AG10803 (cell line): ENCODE results near the gene MOV10.

Experiments used
- DNase-seq: peaks from one replicate; pipeline ENCODE4 v3.0.0; 2010; ENCODE audit warnings: low read depth
- H3K4me3 ChIP-seq: 2 replicates; pipeline ENCODE4 v1.5.1; 2011; ENCODE audit warnings: mild to moderate bottlenecking, low read length, control low read depth
- TF ChIP-seq, protein P1 (sequence below): conservative IDR thresholded peaks from 2 replicates; pipeline ENCODE4 v1.5.1; 2011; ENCODE audit warnings: mild to moderate bottlenecking, low read length, control low read depth, inconsistent platforms

MOV10 gene, protein sequence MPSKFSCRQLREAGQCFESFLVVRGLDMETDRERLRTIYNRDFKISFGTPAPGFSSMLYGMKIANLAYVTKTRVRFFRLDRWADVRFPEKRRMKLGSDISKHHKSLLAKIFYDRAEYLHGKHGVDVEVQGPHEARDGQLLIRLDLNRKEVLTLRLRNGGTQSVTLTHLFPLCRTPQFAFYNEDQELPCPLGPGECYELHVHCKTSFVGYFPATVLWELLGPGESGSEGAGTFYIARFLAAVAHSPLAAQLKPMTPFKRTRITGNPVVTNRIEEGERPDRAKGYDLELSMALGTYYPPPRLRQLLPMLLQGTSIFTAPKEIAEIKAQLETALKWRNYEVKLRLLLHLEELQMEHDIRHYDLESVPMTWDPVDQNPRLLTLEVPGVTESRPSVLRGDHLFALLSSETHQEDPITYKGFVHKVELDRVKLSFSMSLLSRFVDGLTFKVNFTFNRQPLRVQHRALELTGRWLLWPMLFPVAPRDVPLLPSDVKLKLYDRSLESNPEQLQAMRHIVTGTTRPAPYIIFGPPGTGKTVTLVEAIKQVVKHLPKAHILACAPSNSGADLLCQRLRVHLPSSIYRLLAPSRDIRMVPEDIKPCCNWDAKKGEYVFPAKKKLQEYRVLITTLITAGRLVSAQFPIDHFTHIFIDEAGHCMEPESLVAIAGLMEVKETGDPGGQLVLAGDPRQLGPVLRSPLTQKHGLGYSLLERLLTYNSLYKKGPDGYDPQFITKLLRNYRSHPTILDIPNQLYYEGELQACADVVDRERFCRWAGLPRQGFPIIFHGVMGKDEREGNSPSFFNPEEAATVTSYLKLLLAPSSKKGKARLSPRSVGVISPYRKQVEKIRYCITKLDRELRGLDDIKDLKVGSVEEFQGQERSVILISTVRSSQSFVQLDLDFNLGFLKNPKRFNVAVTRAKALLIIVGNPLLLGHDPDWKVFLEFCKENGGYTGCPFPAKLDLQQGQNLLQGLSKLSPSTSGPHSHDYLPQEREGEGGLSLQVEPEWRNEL

DNA sequence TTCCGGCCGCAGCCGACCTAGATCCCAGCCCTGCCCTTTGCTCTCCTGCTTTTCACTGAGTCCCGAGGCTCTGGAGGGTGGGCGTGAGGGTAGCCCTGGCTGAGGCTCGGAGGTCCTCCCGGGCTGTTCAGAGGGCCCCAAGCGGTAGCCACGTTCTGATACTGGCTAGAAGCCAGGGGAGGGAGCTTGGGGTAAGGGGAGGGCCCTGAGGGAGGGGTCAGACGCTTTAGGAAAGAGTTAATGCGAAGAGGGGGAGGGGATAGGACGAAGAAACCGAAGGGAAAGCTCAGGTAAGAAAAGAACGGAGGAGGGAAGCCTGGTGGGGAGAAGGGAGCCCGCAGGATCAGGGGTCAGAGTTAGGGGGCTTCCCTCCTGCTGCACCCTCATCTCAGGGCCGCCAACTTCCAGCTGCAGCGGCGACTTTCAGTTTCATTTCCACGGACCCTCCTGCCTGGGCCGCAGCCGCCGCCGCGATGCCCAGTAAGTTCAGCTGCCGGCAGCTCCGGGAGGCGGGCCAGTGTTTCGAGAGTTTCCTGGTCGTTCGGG is at the start of gene MOV10:
Gene MOV10 (plus strand): TSS at position 220 of the 546 bp plus-strand sequence. CDS start 254 bp downstream, at position 474.
- peak within 1 kb of the TSS; percentile 94 for H3K4me3 ChIP-seq
- peak; percentile 65 for DNase-seq
- TF ChIP-seq, protein P1, sequence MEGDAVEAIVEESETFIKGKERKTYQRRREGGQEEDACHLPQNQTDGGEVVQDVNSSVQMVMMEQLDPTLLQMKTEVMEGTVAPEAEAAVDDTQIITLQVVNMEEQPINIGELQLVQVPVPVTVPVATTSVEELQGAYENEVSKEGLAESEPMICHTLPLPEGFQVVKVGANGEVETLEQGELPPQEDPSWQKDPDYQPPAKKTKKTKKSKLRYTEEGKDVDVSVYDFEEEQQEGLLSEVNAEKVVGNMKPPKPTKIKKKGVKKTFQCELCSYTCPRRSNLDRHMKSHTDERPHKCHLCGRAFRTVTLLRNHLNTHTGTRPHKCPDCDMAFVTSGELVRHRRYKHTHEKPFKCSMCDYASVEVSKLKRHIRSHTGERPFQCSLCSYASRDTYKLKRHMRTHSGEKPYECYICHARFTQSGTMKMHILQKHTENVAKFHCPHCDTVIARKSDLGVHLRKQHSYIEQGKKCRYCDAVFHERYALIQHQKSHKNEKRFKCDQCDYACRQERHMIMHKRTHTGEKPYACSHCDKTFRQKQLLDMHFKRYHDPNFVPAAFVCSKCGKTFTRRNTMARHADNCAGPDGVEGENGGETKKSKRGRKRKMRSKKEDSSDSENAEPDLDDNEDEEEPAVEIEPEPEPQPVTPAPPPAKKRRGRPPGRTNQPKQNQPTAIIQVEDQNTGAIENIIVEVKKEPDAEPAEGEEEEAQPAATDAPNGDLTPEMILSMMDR: no peak

DNA sequence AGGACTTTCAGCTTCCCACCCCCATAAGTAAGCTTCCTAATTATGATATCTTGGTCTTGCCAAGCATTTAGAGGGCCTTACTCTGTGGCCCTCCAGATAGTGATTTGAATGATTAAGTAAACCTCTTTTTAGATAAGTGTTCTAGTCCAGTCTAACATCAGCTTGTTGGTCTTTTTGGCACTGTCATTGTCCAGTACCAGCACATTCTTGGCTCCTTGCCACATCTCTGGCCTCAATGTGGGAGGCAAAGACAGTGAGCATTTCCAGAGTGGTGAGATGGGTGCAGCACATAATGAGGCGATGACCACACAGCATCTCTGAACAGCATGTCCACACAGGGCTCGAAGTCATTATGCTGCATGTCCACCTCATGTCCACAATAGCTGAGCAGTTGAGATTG is 48.8 kb upstream of the MOV10 start:
- TF ChIP-seq, protein P1: no peak
- DNase-seq: peak; percentile 34
- H3K4me3 ChIP-seq: no peak overlapping the region

DNA sequence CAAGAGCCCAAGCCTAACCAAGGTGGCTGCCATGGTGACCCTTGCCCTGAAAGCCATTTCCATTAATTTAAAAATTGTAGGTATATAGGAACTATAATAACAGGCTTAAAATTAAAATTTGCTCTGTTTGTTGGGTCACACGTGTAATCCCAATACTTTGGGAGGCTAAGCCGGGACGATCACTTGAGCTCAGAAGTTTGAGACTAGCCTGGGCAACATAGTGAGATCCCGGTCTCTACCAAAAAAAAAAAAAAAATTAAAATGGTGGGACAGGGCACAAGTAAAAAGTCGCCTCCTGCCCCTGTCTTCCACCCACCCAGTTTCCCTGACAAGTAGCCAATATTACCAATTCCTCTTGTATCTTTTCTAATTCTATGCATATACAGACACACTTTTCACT is 48.3 kb upstream of the MOV10 start:
- H3K4me3 ChIP-seq: no peak overlapping the region
- DNase-seq: no peak
- TF ChIP-seq, protein P1: no peak

DNA sequence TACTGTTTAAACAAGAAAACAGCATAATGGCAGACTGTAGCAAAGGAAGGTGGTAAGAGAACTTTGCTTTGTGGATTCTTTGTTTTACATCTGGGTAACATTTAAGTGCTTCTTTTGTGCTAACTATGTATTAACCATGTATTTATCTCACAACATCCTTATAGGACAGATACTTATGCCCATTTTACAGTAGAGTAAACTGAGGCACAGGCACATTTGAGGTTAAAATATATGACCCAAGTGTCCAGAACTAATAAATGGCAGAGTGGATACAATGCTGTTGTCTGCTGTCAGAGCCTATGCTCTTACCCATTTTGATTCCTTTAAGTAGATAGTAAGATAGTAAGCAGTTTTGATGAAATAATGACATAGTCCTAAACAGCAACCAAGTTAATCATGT is 47.6 kb upstream of the MOV10 start:
- H3K4me3 ChIP-seq: no peak overlapping the region
- TF ChIP-seq, protein P1: no peak
- DNase-seq: no peak

DNA sequence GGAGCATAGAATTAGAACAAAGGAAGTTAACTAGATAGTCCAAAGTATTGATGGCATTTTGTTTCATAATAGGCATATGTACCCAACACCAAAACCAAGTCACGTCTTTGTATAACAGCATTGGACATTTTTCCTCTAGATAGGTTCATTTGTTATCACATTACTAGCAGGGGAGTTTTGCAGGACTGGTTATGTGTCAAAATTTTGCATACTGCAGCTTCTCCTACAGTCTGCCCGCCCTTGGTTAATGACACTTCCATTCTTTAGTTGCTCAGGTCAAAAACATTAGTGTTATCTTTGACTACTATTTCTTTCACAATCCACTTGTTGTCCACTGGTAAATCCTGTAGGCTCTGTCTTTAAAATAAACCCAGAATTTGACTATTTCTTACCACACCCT is 45.9 kb upstream of the MOV10 start:
- no peak overlapping the region for H3K4me3 ChIP-seq
- no peak for DNase-seq
- TF ChIP-seq, protein P1: no peak

DNA sequence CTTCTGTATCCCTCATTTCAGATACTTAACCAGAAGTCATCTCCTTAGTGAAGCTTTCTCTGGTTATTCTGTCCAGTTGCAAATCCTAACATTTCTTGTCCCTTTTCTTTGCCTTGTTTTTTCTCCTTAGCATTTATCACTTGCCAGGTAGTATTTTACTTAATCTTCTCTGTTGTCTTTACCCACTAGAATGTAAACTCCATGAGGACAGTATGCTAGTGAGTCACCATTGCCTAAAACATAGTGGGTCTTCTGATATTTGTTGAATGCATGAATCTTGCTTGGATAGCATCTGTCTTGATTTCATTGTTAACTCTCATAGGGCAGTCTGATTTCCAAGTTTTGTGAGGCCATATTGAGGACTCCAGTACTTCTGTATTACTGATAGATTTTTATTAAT is 45.2 kb upstream of the MOV10 start:
- TF ChIP-seq, protein P1: no peak
- H3K4me3 ChIP-seq: no peak overlapping the region
- DNase-seq: no peak
